Suprapubic skin (tissue), 4 donors: Measurements from ENCODE around the gene RASA3. TPM values are rescaled to one million over a fixed set of nuclear protein-coding genes. Genes with fewer than 3 reads are reported as not detected.
A peak's percentile ranks its signal among the peaks of the same experiment; 100 is the strongest.

ENCODE experiments used
- DNase-seq, 2 donors: peaks; one replicate each; pipeline ENCODE4 v3.0.0-alpha.2; 2019; ENCODE audit warnings: low spot score in 2 of 2
- H3K27ac ChIP-seq: fragments of 200-600 bp; sonication (generic); one replicate; pipeline ENCODE4 v1.5.1; 2019
- H3K27me3 ChIP-seq: fragments of 200-600 bp; sonication (generic); one replicate; pipeline ENCODE4 v1.5.1; 2019
- H3K36me3 ChIP-seq: fragments of 200-600 bp; sonication (generic); one replicate; pipeline ENCODE4 v1.5.1; 2019
- H3K4me1 ChIP-seq: fragments of 200-600 bp; sonication (generic); one replicate; pipeline ENCODE4 v1.5.1; 2019
- H3K4me3 ChIP-seq: fragments of 200-600 bp; sonication (generic); one replicate; pipeline ENCODE4 v1.5.1; 2019; ENCODE audit warnings: mild to moderate bottlenecking
- H3K9me3 ChIP-seq: fragments of 200-600 bp; sonication (generic); one replicate; pipeline ENCODE4 v1.5.1; 2019
- CTCF ChIP-seq, 2 donors: fragments of 200-600 bp in 1 of 2; fragments of 450-650 bp in 1 of 2; sonication (generic) in 1 of 2; IDR thresholded peaks; one replicate each; pipeline ENCODE4 v1.5.1; 2016 to 2019; ENCODE audit warnings: antibody characterized with exemption in 2 of 2, mild to moderate bottlenecking in 1 of 2, moderate library complexity in 1 of 2
- EP300 ChIP-seq: sonication (generic); formaldehyde crosslinking; IDR thresholded peaks from one replicate; pipeline ENCODE4 v1.6.1; 2017; ENCODE audit warnings: antibody characterized with exemption
- POLR2A ChIP-seq, 2 donors: fragments of 450-650 bp; IDR thresholded peaks; one replicate each; pipeline ENCODE4 v1.6.1; 2017; ENCODE audit warnings: antibody characterized with exemption in 2 of 2, mild to moderate bottlenecking in 2 of 2, moderate library complexity in 2 of 2
- POLR2AphosphoS5 ChIP-seq, 3 donors: sonication (generic); formaldehyde crosslinking; IDR thresholded peaks; one replicate each; pipeline ENCODE4 v1.6.1; 2017; ENCODE audit warnings: antibody characterized with exemption in 3 of 3
- WGBS: methylation state at CpG from one replicate; pipeline ENCODE4 v1.1.5; 2018; 5-methylcytosine and 5-hydroxymethylcytosine counted together
- total RNA-seq, 4 donors: library from RNA; depleted of rRNA; stranded (reverse); fragments of >200 nt; gene quantifications; one replicate each; pipeline ENCODE4 v1.1.0, GENCODE V29; 2016

RASA3 gene
- total RNA-seq, 4 donors from 2014 or later, result 15.3 to 37.1 (median 16.4) TPM

GRCh38 chr13:113963376-113963775 is 169.0 kb downstream of the RASA3 start:
- 84% methylated on average over 16 of the region's 16 CpGs for WGBS
- peak in 1 of 2 donors; percentile 39 for DNase-seq
- TF ChIP-seq CTCF (IDR thresholded peaks at IDR 0.05) (no peak), POLR2A (IDR thresholded peaks at IDR 0.05) (no peak), EP300 (no peak), POLR2AphosphoS5 (IDR thresholded peaks at IDR 0.05) (no peak)
- Histone ChIP-seq H3K27me3 (no peaks in the 10 kb centered on the region), H3K9me3 (no peaks in the 10 kb centered on the region), H3K4me3 (no peak overlapping the region), H3K36me3 (no peaks in the 10 kb centered on the region), H3K27ac (no peak overlapping the region), H3K4me1 (no peaks in the 10 kb centered on the region)

DNA sequence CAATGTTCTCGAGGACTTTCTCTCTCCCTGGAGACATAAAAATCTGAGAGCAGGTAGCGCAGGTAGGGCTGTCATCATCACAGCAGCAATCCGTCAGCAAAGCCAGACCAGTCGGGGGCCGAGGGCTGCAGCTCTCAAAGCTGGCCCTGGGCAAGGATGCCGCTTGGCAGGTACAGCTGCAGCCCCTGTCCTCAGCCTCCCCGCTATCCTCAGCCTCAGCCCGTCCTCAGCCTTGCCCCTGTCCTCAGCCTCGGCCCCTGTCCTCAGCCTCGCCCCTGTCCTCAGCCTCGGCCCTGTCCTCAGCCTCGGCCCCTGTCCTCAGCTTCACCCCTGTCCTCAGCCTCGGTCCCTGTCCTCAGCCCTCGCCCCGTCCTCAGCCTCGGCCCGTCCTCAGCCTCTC is 169.4 kb downstream of the RASA3 start:
- Histone ChIP-seq H3K9me3 (no peaks in the 10 kb centered on the region), H3K4me1 (no peaks in the 10 kb centered on the region), H3K27me3 (no peaks in the 10 kb centered on the region), H3K27ac (no peak overlapping the region), H3K36me3 (no peaks in the 10 kb centered on the region), H3K4me3 (no peak overlapping the region)
- no peak for TF ChIP-seq EP300
- no peak for TF ChIP-seq POLR2A (IDR thresholded peaks at IDR 0.05)
- 85% methylated on average over 10 of the region's 17 CpGs for whole genome bisulfite sequencing
- DNase-seq, result peak in 1 of 2 donors; percentile 50

DNA sequence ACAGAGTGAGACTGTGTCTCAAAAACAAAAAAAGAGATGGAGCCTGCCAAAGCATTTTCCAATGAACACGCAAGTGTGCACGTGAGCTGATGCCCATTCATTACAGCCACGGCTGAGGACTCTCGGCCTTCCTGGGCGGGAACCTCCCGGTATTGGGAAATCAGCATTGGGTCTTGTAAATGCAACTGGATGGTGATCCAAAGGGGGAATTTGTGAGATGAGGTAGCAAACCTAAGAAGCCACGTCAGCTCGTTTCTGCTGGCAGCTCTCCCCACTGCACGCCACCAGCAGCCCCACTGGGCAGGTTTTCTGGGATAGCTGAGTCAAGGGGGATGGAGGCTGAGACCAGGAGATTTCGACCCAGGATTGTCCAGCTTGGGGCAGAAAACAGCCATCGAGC is 170.0 kb downstream of the RASA3 start:
- no peaks in the 10 kb centered on the region for H3K4me1 ChIP-seq
- H3K4me3 ChIP-seq, result no peak overlapping the region
- H3K9me3 ChIP-seq, result no peaks in the 10 kb centered on the region
- DNase-seq, result peak in 1 of 2 donors; percentile 63
- no peak overlapping the region for H3K27ac ChIP-seq
- no peak for TF ChIP-seq POLR2AphosphoS5 (IDR thresholded peaks at IDR 0.05)
- no peak for TF ChIP-seq EP300
- no peak for TF ChIP-seq CTCF (IDR thresholded peaks at IDR 0.05)
- no peak for TF ChIP-seq POLR2A (IDR thresholded peaks at IDR 0.05)
- H3K36me3 ChIP-seq, result no peaks in the 10 kb centered on the region
- no peaks in the 10 kb centered on the region for H3K27me3 ChIP-seq
- WGBS, result 77% methylated on average over 11 of the region's 11 CpGs

DNA sequence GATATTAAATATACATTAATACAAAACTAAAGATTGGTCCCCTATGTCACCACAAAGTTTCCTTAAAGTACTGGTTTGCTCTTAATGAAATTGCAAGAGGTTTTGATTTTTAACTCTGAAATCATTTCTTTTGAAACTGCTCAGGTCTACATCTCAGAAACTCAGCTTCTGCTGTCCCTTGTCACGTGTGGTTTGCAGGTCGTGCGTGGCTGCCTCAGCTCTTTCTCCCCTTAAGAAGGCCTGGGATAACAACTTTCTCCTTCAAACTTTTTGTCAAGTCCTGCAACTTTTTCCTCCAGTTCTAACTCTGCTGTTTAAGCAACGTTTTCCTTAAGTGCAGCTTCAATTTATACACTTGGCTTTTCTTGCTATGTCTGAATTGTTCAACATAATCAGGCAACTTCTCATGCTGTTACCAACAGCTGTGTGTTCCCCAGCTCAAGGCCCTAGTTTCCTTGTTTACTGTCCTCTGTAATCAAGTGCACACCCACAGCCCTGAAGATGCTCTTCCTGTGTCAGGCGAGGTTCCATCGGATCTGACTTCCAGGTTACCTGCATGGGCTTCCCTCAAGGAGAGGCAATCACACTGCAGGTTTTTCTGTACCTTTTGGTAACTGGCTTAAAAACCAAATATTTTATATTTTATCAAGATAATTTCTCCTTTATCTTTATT is 172.0 kb downstream of the RASA3 start:
- Histone ChIP-seq H3K36me3 (no peaks in the 10 kb centered on the region), H3K9me3 (no peaks in the 10 kb centered on the region), H3K4me1 (no peaks in the 10 kb centered on the region), H3K27me3 (no peaks in the 10 kb centered on the region), H3K4me3 (no peak overlapping the region), H3K27ac (no peak overlapping the region)
- WGBS, result 81% methylated on average over 6 of the region's 6 CpGs
- TF ChIP-seq EP300 (no peak), CTCF (IDR thresholded peaks at IDR 0.05) (no peak), POLR2AphosphoS5 (IDR thresholded peaks at IDR 0.05) (no peak), POLR2A (IDR thresholded peaks at IDR 0.05) (no peak)
- DNase-seq, result no peak

GRCh38 chr13:113959198-113959597 is 173.2 kb downstream of the RASA3 start:
- Histone ChIP-seq H3K4me1 (no peaks in the 10 kb centered on the region), H3K9me3 (no peaks in the 10 kb centered on the region), H3K27me3 (no peaks in the 10 kb centered on the region), H3K27ac (no peak overlapping the region), H3K4me3 (no peak overlapping the region), H3K36me3 (no peaks in the 10 kb centered on the region)
- TF ChIP-seq CTCF (IDR thresholded peaks at IDR 0.05) (no peak), EP300 (no peak), POLR2AphosphoS5 (IDR thresholded peaks at IDR 0.05) (no peak), POLR2A (IDR thresholded peaks at IDR 0.05) (no peak)
- no peak for DNase-seq
- 69% methylated on average over 1 of the region's 1 CpG for WGBS

DNA sequence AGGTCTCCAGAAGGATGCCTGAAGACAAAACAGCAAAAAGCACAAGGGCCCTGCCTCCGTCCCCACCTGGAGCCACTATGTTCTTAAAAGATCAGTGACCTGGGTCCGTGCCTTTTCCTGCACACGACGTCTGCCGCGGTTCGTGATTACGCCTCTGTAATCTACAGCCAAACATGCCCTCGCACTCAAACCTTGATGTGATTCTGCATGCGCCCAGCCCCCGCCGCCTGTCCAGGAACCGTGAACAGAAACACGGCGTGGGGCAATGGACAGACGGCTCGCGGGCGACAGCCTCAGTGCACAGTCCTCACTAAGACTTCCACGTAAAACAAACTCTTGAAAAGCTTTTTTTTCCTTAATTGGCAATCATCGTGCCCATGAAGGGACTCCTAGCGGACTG is 174.1 kb downstream of the RASA3 start:
- H3K4me3 ChIP-seq, result no peak overlapping the region
- no peaks in the 10 kb centered on the region for H3K4me1 ChIP-seq
- no peaks in the 10 kb centered on the region for H3K9me3 ChIP-seq
- no peaks in the 10 kb centered on the region for H3K36me3 ChIP-seq
- no peaks in the 10 kb centered on the region for H3K27me3 ChIP-seq
- 91% methylated on average over 22 of the region's 22 CpGs for WGBS
- TF ChIP-seq POLR2AphosphoS5 (IDR thresholded peaks at IDR 0.05) (no peak), POLR2A (IDR thresholded peaks at IDR 0.05) (no peak), CTCF (IDR thresholded peaks at IDR 0.05) (no peak), EP300 (no peak)
- DNase-seq, result no peak
- no peak overlapping the region for H3K27ac ChIP-seq
